ENCODE results near the gene SPINT4. TPM values are rescaled to one million over a fixed set of nuclear protein-coding genes. Genes with fewer than 3 reads are reported as not detected.
"Not testable (repeated sequence)": the region's sequence is repeated elsewhere in the genome, so short reads cannot be mapped to it uniquely, and the experiment has no call there.

Gene SPINT4
- total RNA-seq, 1 donor from 2014 or later = not detected

- TF ChIP-seq CTCF (conservative IDR thresholded peaks at IDR 0.05; ENCODE audit: low read depth, low read length) = no peak
- DNase-seq (ENCODE audit: low read depth) = no peak
- H3K4me3 ChIP-seq (ENCODE audit: low read depth, low read length) = no peak overlapping the region
These were observed 20.4 kb downstream of the SPINT4 start for GRCh38 chr20:45742596-45742995.

- H3K4me3 ChIP-seq (ENCODE audit: low read depth, low read length) = no peak overlapping the region
- DNase-seq (ENCODE audit: low read depth) = no peak
- no peak for TF ChIP-seq CTCF (conservative IDR thresholded peaks at IDR 0.05; ENCODE audit: low read depth, low read length)
These were observed 22.9 kb downstream of the SPINT4 start for GRCh38 chr20:45745015-45745414.

GRCh38 chr20:45751721-45752120 lies 29.6 kb downstream of the SPINT4 start:
- TF ChIP-seq CTCF (conservative IDR thresholded peaks at IDR 0.05; ENCODE audit: low read depth, low read length) = no peak
- H3K4me3 ChIP-seq (ENCODE audit: low read depth, low read length) = no peak overlapping the region
- no peak for DNase-seq (ENCODE audit: low read depth)

- DNase-seq (ENCODE audit: low read depth) = no peak
- no peak overlapping the region for H3K4me3 ChIP-seq (ENCODE audit: low read depth, low read length)
- no peak for TF ChIP-seq CTCF (conservative IDR thresholded peaks at IDR 0.05; ENCODE audit: low read depth, low read length)
These were observed 30.6 kb downstream of the SPINT4 start for GRCh38 chr20:45752746-45753145.

GRCh38 chr20:45758096-45758495 lies 35.9 kb downstream of the SPINT4 start:
- no peak for DNase-seq (ENCODE audit: low read depth)
- H3K4me3 ChIP-seq (ENCODE audit: low read depth, low read length) = no peak overlapping the region
- TF ChIP-seq CTCF (conservative IDR thresholded peaks at IDR 0.05; ENCODE audit: low read depth, low read length) = no peak

- not testable (repeated sequence) for H3K4me3 ChIP-seq (ENCODE audit: low read depth, low read length); DNase-seq (ENCODE audit: low read depth)
These were observed 37.8 kb downstream of the SPINT4 start for GRCh38 chr20:45759921-45760320.

- not testable (repeated sequence) for DNase-seq (ENCODE audit: low read depth); H3K4me3 ChIP-seq (ENCODE audit: low read depth, low read length)
These were observed 39.8 kb downstream of the SPINT4 start for GRCh38 chr20:45761966-45762365.

- not testable (repeated sequence) for DNase-seq (ENCODE audit: low read depth); H3K4me3 ChIP-seq (ENCODE audit: low read depth, low read length)
These were observed 42.6 kb downstream of the SPINT4 start for GRCh38 chr20:45764618-45765282.
